ENCODE results near the gene PRKRA.

DNA sequence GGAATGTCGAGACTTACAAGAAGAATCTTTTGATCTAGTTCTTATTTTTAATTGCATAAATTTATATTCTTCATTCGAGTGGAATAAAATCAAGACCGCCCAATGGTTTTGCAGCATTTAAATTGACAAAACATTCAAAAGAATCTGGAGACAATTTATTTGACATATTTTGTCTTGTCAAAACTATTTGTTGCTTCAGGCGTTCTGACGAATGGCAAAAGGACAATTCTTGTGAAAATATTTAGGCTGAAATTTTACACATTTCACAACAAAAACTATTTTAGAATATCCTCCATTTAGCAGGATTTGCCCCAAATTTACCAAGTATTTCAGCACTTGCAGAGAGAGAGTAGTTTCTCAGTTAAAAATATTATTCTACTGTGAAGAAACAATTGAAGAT is 41.7 kb downstream of the PRKRA start:
- TF ChIP-seq, protein P1, sequence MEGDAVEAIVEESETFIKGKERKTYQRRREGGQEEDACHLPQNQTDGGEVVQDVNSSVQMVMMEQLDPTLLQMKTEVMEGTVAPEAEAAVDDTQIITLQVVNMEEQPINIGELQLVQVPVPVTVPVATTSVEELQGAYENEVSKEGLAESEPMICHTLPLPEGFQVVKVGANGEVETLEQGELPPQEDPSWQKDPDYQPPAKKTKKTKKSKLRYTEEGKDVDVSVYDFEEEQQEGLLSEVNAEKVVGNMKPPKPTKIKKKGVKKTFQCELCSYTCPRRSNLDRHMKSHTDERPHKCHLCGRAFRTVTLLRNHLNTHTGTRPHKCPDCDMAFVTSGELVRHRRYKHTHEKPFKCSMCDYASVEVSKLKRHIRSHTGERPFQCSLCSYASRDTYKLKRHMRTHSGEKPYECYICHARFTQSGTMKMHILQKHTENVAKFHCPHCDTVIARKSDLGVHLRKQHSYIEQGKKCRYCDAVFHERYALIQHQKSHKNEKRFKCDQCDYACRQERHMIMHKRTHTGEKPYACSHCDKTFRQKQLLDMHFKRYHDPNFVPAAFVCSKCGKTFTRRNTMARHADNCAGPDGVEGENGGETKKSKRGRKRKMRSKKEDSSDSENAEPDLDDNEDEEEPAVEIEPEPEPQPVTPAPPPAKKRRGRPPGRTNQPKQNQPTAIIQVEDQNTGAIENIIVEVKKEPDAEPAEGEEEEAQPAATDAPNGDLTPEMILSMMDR (conservative IDR thresholded peaks at IDR 0.05; ENCODE audit: low read depth in 2 of 2), result no peak
- TF ChIP-seq STAT1 (IDR thresholded peaks at IDR 0.05; ENCODE audit: unreplicated experiment), result no peak

All from GM23338 (cell line).